ENCODE results near the gene PTPRT.

The PTPRT gene

GRCh38 chr20:42294976-42295375, 894.7 kb downstream of the PTPRT start:
- TF ChIP-seq EZH2phosphoT487 (IDR thresholded peaks at IDR 0.05; ENCODE audit: low read length) (no peak), EZH2 (optimal IDR thresholded peaks at IDR 0.05; ENCODE audit: low read depth, low read length) (no peak)
- TF ChIP-seq, protein P1, sequence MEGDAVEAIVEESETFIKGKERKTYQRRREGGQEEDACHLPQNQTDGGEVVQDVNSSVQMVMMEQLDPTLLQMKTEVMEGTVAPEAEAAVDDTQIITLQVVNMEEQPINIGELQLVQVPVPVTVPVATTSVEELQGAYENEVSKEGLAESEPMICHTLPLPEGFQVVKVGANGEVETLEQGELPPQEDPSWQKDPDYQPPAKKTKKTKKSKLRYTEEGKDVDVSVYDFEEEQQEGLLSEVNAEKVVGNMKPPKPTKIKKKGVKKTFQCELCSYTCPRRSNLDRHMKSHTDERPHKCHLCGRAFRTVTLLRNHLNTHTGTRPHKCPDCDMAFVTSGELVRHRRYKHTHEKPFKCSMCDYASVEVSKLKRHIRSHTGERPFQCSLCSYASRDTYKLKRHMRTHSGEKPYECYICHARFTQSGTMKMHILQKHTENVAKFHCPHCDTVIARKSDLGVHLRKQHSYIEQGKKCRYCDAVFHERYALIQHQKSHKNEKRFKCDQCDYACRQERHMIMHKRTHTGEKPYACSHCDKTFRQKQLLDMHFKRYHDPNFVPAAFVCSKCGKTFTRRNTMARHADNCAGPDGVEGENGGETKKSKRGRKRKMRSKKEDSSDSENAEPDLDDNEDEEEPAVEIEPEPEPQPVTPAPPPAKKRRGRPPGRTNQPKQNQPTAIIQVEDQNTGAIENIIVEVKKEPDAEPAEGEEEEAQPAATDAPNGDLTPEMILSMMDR (IDR thresholded peaks at IDR 0.05; ENCODE audit: low read length): no peak
- H3K4me1 ChIP-seq (ENCODE audit: low read length): no peaks in the 10 kb centered on the region
- no peaks in the 10 kb centered on the region for H3K9me2 ChIP-seq (replicated peaks; ENCODE audit: insufficient read depth, low read length)
- no peaks in the 10 kb centered on the region for H3K36me3 ChIP-seq (replicated peaks; ENCODE audit: insufficient read depth, low read length)
- DNase-seq: no peak
- no peak overlapping the region for H3K4me2 ChIP-seq (ENCODE audit: low read depth, low read length)
- H3K9me3 ChIP-seq (replicated peaks; ENCODE audit: insufficient read depth, low read length): no peaks in the 10 kb centered on the region
- H3K4me3 ChIP-seq (ENCODE audit: low read length): no peak overlapping the region
- H3K27ac ChIP-seq (ENCODE audit: low read length): no peak overlapping the region
- no peak overlapping the region for H2AFZ ChIP-seq (ENCODE audit: low read length)
- no peaks in the 10 kb centered on the region for H3K79me2 ChIP-seq (ENCODE audit: low read length)
- no peaks in the 10 kb centered on the region for H4K20me1 ChIP-seq (ENCODE audit: insufficient read depth, low read length)
- no peak overlapping the region for H3K9ac ChIP-seq (ENCODE audit: low read length)
- no peaks in the 10 kb centered on the region for H3K27me3 ChIP-seq (replicated peaks; ENCODE audit: insufficient read depth, low read length)
- no peaks in the 10 kb centered on the region for H3F3A ChIP-seq (ENCODE audit: insufficient read depth, low read length)

DNA sequence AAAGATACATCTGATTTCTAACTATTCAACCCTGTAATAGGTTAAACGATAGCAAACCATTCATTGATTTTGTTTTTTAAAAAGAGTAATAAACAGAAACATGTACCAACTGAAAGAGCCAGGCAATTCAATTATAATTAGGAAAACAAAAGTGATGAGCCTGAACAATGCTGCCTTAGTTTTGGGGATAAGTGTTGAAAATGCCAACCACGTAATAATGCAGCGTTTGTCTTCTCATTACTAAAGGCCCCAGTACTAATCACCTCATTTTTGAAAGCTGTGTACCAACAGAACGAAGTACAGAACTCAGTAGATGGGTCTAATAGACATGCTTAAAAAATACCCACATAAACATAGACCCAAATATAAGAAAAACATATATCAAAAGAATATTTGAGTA, 907.9 kb downstream of the PTPRT start:
- Histone ChIP-seq H3K27me3 (replicated peaks; ENCODE audit: insufficient read depth, low read length) (no peaks in the 10 kb centered on the region), H3K36me3 (replicated peaks; ENCODE audit: insufficient read depth, low read length) (no peaks in the 10 kb centered on the region), H3K4me3 (ENCODE audit: low read length) (no peak overlapping the region), H3K9ac (ENCODE audit: low read length) (no peak overlapping the region), H3K4me2 (ENCODE audit: low read depth, low read length) (no peak overlapping the region), H3F3A (ENCODE audit: insufficient read depth, low read length) (no peaks in the 10 kb centered on the region), H2AFZ (ENCODE audit: low read length) (no peak overlapping the region), H3K9me2 (replicated peaks; ENCODE audit: insufficient read depth, low read length) (no peaks in the 10 kb centered on the region), H3K79me2 (ENCODE audit: low read length) (no peaks in the 10 kb centered on the region), H3K9me3 (replicated peaks; ENCODE audit: insufficient read depth, low read length) (no peaks in the 10 kb centered on the region), H4K20me1 (ENCODE audit: insufficient read depth, low read length) (no peaks in the 10 kb centered on the region), H3K4me1 (ENCODE audit: low read length) (no peaks in the 10 kb centered on the region), H3K27ac (ENCODE audit: low read length) (no peak overlapping the region)
- TF ChIP-seq EZH2 (optimal IDR thresholded peaks at IDR 0.05; ENCODE audit: low read depth, low read length) (no peak), EZH2phosphoT487 (IDR thresholded peaks at IDR 0.05; ENCODE audit: low read length) (no peak)
- TF ChIP-seq, protein P1 (IDR thresholded peaks at IDR 0.05; ENCODE audit: low read length): no peak
- no peak for DNase-seq

DNA sequence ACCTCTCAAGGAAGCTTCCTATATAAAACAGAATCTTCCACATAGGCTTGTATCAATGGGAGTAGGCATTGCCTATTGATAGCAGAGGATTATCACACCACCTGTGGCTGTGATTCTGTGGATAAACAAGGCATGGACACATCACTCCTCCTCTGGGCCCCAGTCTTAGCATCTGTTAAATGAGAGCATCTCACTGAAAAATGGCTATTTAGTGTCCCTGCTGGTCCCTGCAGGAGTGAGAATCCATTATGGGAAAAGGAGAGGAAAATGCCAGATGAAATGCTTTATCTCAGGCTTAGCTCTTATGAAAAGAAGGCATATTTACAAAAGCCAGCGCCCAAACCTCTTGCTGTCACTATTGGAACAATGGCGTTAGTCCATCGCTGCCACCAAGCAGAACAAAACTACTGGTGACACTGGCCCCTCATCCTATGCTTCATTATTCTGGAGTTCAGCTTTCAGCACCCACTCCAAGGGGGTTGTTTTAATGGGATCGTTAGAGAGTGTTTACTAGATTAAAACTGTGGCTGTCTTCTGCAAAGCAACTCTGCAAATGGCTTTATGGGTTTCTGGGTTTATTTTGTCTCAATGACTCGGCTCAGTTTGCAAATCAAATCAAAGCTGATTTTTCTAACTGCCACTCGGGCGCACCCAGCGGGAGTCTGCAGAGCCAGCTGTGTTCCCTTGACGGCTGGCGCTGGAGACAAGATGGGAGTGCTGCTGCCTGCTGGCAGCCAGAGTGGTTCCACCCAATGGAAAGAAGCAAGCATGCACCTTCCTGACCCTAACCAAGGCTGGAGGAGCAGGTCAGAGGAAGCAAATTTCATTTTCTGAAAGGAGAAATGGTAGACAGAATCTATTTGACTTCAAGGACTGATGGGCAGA, 912.7 kb downstream of the PTPRT start:
- no peak overlapping the region for H3K4me2 ChIP-seq (ENCODE audit: low read depth, low read length)
- no peak overlapping the region for H3K4me3 ChIP-seq (ENCODE audit: low read length)
- no peak for DNase-seq
- no peaks in the 10 kb centered on the region for H4K20me1 ChIP-seq (ENCODE audit: insufficient read depth, low read length)
- H3K79me2 ChIP-seq (ENCODE audit: low read length): no peaks in the 10 kb centered on the region
- no peaks in the 10 kb centered on the region for H3F3A ChIP-seq (ENCODE audit: insufficient read depth, low read length)
- no peak overlapping the region for H3K9ac ChIP-seq (ENCODE audit: low read length)
- H3K9me3 ChIP-seq (replicated peaks; ENCODE audit: insufficient read depth, low read length): no peaks in the 10 kb centered on the region
- H3K36me3 ChIP-seq (replicated peaks; ENCODE audit: insufficient read depth, low read length): no peaks in the 10 kb centered on the region
- H2AFZ ChIP-seq (ENCODE audit: low read length): no peak overlapping the region
- H3K27me3 ChIP-seq (replicated peaks; ENCODE audit: insufficient read depth, low read length): no peaks in the 10 kb centered on the region
- no peak for TF ChIP-seq EZH2 (optimal IDR thresholded peaks at IDR 0.05; ENCODE audit: low read depth, low read length)
- TF ChIP-seq, protein P1 (IDR thresholded peaks at IDR 0.05; ENCODE audit: low read length): no peak
- no peak for TF ChIP-seq EZH2phosphoT487 (IDR thresholded peaks at IDR 0.05; ENCODE audit: low read length)
- H3K4me1 ChIP-seq (ENCODE audit: low read length): no peaks in the 10 kb centered on the region
- H3K9me2 ChIP-seq (replicated peaks; ENCODE audit: insufficient read depth, low read length): no peaks in the 10 kb centered on the region
- no peak overlapping the region for H3K27ac ChIP-seq (ENCODE audit: low read length)

Measured in MM.1S (cell line).